ENCODE data around the gene ENPP1.

The ENPP1 gene

GRCh38 chr6:131780600-131780999 lies 27.2 kb upstream of the ENPP1 start:
- ChIA-PET POLR2A (ENCODE audit: low non-redundant PET) (no interaction called here), CTCF (no interaction called here)
- no peak for DNase-seq (ENCODE audit: low spot score)
- no peak for TF ChIP-seq CTCF (conservative IDR thresholded peaks at IDR 0.05; ENCODE audit: low read depth)
- no peak overlapping the region for H3K27ac ChIP-seq

- no peak for TF ChIP-seq CTCF (conservative IDR thresholded peaks at IDR 0.05; ENCODE audit: low read depth)
- no peak for DNase-seq (ENCODE audit: low spot score)
- no peak overlapping the region for H3K27ac ChIP-seq
- CTCF ChIA-PET: no interaction called here
- POLR2A ChIA-PET (ENCODE audit: low non-redundant PET): no interaction called here
Observed at GRCh38 chr6:131781687-131782086, 26.1 kb upstream of the ENPP1 start.

- ChIA-PET CTCF (interaction anchor here (0.6 to 1.1 kb wide), 2 partner anchors 124 to 127 kb away, joined by 4 to 6 read pairs; no protein-coding TSS in a partner anchor), POLR2A (ENCODE audit: low non-redundant PET) (no interaction called here)
- H3K27ac ChIP-seq: no peak overlapping the region
- no peak for DNase-seq (ENCODE audit: low spot score)
- TF ChIP-seq CTCF (conservative IDR thresholded peaks at IDR 0.05; ENCODE audit: low read depth): no peak
Observed at GRCh38 chr6:131782764-131783163, 25.1 kb upstream of the ENPP1 start.

DNA sequence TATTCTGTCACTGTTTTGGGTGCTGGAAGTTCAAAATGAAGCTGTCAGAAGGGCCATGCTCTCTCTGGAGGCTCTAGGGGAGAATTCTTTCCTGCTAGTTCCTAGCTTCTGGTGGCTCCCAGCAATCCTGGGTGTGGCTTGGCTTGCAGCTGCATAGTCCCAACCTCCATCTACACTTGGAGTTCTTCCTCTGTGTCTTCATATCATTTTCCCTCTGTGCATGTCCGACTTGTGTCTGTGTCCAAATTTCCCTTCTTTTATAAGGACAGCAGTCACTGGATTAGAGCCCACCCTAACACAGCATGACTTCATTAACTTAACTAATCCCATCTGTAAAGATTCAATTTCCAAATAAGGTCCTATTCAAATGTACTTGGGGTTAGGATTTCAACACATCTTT lies 23.3 kb upstream of the ENPP1 start:
- H3K27ac ChIP-seq: no peak overlapping the region
- CTCF ChIA-PET: no interaction called here
- no peak for DNase-seq (ENCODE audit: low spot score)
- POLR2A ChIA-PET (ENCODE audit: low non-redundant PET): no interaction called here
- TF ChIP-seq CTCF (conservative IDR thresholded peaks at IDR 0.05; ENCODE audit: low read depth): no peak

GRCh38 chr6:131787079-131787478 lies 20.7 kb upstream of the ENPP1 start:
- ChIA-PET POLR2A (ENCODE audit: low non-redundant PET) (no interaction called here), CTCF (no interaction called here)
- TF ChIP-seq CTCF (conservative IDR thresholded peaks at IDR 0.05; ENCODE audit: low read depth): no peak
- DNase-seq (ENCODE audit: low spot score): no peak
- H3K27ac ChIP-seq: no peak overlapping the region

GRCh38 chr6:131787766-131788712 lies 19.8 kb upstream of the ENPP1 start:
- no peak for TF ChIP-seq CTCF (conservative IDR thresholded peaks at IDR 0.05; ENCODE audit: low read depth)
- CTCF ChIA-PET: no interaction called here
- POLR2A ChIA-PET (ENCODE audit: low non-redundant PET): no interaction called here
- no peak overlapping the region for H3K27ac ChIP-seq
- DNase-seq (ENCODE audit: low spot score): no peak

Data from RWPE1 (cell line).